ENCODE measurements around the gene TIMM44.
"Not testable (repeated sequence)": the region's sequence is repeated elsewhere in the genome, so short reads cannot be mapped to it uniquely, and the experiment has no call there.

TIMM44 gene

DNA sequence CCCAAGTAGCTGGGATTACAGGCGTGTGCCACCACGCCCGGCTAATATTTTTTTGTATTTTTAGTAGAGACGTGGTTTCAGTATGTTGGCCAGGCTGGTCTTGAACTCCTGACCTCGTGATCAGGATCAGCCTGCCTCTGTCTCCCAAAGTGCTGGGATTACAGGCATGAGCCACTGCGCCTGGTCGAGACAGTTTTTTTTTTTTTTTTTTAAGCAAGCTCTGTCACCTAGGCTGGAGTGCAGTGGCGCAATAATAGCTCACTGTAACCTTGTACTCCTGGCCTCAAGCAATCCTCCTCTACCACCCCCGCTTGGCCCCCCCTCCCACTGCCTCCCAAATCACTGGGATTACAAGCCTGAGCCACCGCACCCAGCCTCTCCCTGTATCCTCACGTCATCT is 46.2 kb downstream of the TIMM44 start:
- no peak for DNase-seq

DNA sequence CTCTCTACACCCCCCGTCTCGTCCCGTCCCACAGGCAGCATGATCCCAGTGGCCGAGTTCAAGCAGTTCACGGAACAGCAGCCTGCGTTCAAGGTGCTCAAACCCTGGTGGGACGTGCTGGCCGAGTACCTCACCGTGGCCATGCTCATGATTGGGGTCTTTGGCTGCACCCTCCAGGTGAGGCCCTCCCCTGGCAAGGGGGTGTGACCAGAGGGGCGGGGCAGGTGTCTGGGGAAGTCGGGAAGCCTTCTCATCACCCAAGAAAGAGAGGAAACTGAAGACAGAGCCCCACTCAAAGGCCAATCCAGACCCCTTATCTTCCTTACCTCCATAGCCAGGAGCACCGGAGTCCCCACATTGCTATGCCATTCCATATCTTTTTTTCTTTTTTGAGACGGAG is 47.9 kb downstream of the TIMM44 start:
- no peak for DNase-seq

GRCh38 chr19:7894612-7895309 is 48.7 kb downstream of the TIMM44 start:
- no peak for DNase-seq

- not testable (repeated sequence) for DNase-seq
Observed at GRCh38 chr19:7893362-7894101, 49.9 kb downstream of the TIMM44 start.

DNA sequence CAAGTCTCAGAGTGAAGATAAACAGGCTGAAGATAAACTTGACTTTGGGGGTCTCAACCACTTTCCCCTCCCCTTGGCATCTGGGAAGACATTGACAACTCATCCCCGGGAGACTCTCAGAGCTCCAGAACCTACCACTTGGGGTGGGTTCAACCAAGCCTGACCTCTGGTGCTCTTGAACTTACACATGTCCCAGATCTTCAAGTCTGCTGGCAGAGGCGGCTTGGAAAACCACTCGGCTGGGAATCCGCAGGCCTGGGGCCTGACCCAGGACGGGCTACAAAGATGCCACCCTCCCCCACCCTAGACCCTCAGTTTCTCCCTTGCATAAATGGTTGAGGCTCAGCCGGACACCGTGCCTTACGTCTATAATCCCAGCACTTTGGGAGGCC is 54.6 kb downstream of the TIMM44 start:
- DNase-seq, result no peak

GRCh38 chr19:7888145-7888825 is 55.2 kb downstream of the TIMM44 start, which contains the start of gene LRRC8E:
Gene LRRC8E (plus strand): TSS chr19:7888510. CDS start chr19:7895604, 7,094 bp downstream.
- DNase-seq, result no peak

DNA sequence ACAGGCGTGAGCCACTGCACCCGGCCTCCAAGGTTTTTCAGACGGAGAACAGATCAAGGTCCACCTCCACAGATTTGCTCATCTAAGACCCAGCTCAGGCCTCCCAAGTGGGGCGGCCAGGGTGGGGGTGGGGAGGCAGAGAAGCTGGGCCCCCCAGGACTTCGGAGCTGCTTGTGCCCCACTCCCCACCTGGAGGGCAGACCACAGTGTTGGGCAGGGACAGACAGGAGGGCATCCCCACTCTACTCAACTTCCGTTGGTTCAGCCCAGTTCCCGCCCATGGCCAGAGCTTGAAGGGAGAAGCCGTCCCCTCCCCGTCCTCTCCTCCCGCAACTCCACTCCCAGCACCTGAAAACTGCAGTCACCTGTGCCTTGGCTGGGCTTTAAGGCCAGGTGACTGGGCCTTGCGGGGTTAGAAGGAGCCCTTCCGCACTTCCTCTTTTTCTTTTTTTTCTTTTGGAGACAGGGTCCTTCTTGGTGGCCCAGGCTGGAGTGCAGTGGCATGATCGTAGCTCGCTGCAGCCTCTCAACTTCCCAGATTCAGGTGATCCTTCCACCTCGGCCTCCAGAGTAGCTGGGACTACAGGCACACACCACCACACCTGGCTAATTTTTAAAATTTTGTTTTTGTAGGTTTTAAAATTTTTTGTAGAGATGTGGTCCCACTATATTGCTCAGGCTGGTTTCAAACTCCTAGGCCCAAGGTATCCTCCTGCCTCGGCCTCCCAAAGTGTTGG is 55.9 kb downstream of the TIMM44 start:
- peak in 1 of 2 experiments; percentile 15 for DNase-seq

DNA sequence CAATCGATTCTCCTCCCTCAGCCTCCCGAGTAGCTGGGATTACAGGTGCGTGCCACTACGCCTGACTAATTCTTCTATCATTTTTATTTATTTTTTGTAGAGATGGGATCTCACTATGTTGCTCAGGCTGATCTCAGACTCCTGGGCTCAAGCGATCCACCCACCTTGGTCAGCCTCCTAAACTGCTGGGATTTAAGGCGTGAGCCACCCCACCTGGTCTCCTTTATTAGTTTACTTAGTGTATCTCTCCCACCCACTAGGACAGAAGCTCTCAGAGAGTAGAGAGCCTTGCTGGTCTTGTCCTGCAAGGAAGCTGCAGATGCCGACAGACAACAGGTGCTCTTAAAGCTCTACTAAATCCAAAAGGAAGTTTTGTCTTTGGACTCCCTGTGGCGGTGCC is 57.6 kb downstream of the TIMM44 start:
- no peak for DNase-seq

GRCh38 chr19:7883796-7884570 is 59.5 kb downstream of the TIMM44 start:
- DNase-seq, result peak; percentile 16 to 18

DNA sequence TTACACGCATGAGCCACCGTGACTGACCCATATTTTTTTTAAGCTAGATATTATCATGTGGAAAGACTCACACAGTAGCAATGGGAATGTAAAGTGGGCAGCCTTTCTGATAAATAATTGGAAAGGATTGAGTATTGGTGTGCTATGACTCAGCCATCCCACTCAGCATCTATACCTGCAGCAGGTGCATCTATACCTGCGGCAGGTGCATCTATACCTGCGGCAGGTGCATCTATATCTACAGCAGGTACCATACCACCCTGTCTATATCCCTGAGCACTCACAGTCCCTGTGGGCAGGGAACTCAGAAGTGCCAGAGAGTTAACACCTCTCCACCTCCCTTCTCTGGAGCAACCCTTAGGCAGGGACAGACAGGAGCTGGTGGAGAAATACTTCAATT is 60.4 kb downstream of the TIMM44 start:
- no peak for DNase-seq

GRCh38 chr19:7881910-7882309 is 61.6 kb downstream of the TIMM44 start:
- DNase-seq, result no peak

DNA sequence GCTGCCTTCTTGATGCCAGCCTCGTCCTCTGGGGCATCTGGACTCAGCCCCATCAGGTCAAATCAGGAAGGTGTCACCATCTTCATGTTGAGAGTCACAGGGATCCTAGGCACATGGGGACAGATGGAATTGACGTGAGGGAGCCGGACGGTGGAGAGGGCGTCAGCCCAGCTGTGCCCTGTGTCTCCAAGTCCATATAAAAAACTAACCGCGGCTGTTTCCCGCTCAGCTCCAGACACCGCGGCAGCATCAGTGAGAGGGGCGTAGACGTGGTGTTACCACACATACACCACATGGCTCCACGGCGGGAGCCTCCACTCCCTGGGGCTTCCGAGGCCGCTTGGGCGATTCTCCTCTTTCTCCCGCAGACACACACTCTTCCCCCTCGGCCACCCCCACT is 63.6 kb downstream of the TIMM44 start:
- DNase-seq, result no peak

- DNase-seq, result no peak
Observed at GRCh38 chr19:7879111-7879807, 64.2 kb downstream of the TIMM44 start.

GRCh38 chr19:7877249-7877836 is 66.1 kb downstream of the TIMM44 start:
- no peak for DNase-seq
